Measurements from ENCODE around the gene LRRC70. TPM values are rescaled to one million over a fixed set of nuclear protein-coding genes. Genes with fewer than 3 reads are reported as not detected.

The LRRC70 gene
- total RNA-seq, 5 donors from 2014 or later (not counting 1 experiment from before 2014, with no cell fraction given): 0.43 to 4.5 (median 1.8) TPM

DNA sequence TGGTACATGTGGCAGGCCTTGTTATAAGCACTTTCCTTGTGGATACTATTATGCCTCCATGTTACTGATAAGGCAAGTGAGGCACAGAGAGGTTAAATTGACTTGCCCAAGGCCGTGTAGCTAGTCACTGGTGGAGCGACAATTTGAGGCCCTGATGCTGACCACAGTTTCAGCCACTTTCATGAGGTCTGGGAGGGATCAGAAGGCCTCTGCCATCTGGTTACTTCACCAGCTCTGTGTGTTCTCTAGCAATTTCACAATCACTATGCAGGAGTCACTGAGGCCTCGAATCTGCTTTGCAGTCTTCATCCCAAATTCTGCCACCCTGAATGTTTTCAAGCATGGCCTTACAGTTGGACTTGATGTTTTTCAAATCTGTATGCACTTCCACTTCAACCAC is 9.1 kb downstream of the LRRC70 start:
- no peak overlapping the region for H3K4me3 Mint-ChIP-seq

DNA sequence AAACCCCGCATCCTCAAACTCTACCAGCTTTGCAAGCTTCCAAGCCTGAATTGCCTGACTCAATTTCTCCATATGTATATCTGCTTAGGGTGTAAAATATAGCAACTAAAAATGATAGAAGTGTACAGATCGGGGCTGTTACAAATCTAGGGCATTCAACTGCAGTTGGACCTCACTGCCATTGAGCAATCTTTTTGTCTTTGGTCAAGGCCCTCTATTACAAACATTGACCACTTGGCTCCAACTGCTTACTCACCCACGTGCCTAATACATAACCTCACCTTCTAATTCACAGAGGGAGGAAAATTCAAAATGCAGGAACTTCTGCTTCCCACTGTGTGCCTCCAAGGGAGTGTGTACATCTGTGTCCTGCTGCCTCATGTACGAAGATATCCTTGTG is 10.0 kb downstream of the LRRC70 start:
- Mint-ChIP-seq H3K36me3 (peaks cover 46% of the 10 kb centered on the region), H3K4me1 (peaks cover 14 to 26% (median 18%) of the 10 kb centered on the region in 3 donors), H3K4me3 (no peak overlapping the region), H3K9me3 (no peaks in the 10 kb centered on the region), H3K27me3 (no peaks in the 10 kb centered on the region), H3K27ac (no peak overlapping the region)
- 100% methylated on average over 1 of the region's 4 CpGs for WGBS (ENCODE audit: insufficient coverage)
- ChIA-PET POLR2A (no interaction called here), CTCF (no interaction called here)
- Histone ChIP-seq H3K4me1 (ENCODE audit: control insufficient read depth in 1 of 2, extremely low read depth in 1 of 2, insufficient read depth in 2 of 2, low read length in 2 of 2) (peaks cover 0 to 6% of the 10 kb centered on the region in 2 experiments), H3K4me3 (ENCODE audit: control insufficient read depth in 1 of 2, extremely low read depth in 1 of 2, low read length in 1 of 2) (no peak overlapping the region), H3K27me3 (replicated peaks in 1 of 2; ENCODE audit: control insufficient read depth in 2 of 2, extremely low read depth in 1 of 2, insufficient read depth in 2 of 2, low read length in 1 of 2) (no peaks in the 10 kb centered on the region), H3K36me3 (ENCODE audit: control insufficient read depth in 2 of 2, extremely low read depth in 1 of 2, insufficient read depth in 1 of 2, low read length in 1 of 2) (peaks cover 5 to 8% of the 10 kb centered on the region in 2 donors), H3K9me3 (no peaks in the 10 kb centered on the region), H3K27ac (ENCODE audit: low read length) (no peak overlapping the region)
- no peak for DNase-seq
- ATAC-seq (replicated peaks in 1 of 4): no peak

More for the DNA sequence above, 9.1 kb downstream of the LRRC70 start:
- WGBS (ENCODE audit: insufficient coverage): 89% methylated on average over 3 of the region's 3 CpGs
- Mint-ChIP-seq H3K27me3 (no peaks in the 10 kb centered on the region), H3K36me3 (peaks cover 39% of the 10 kb centered on the region), H3K9me3 (no peaks in the 10 kb centered on the region), H3K4me1 (peaks cover 14 to 21% (median 16%) of the 10 kb centered on the region in 3 donors), H3K27ac (no peak overlapping the region)
- no peak overlapping the region for H3K27ac ChIP-seq (ENCODE audit: low read length)
- no peaks in the 10 kb centered on the region for H3K27me3 ChIP-seq (replicated peaks in 1 of 2; ENCODE audit: control insufficient read depth in 2 of 2, extremely low read depth in 1 of 2, insufficient read depth in 2 of 2, low read length in 1 of 2)
- peaks cover 5 to 8% of the 10 kb centered on the region in 2 donors for H3K36me3 ChIP-seq (ENCODE audit: control insufficient read depth in 2 of 2, extremely low read depth in 1 of 2, insufficient read depth in 1 of 2, low read length in 1 of 2)
- ATAC-seq (replicated peaks in 1 of 4): no peak
- no peaks in the 10 kb centered on the region for H3K9me3 ChIP-seq
- CTCF ChIA-PET: no interaction called here
- POLR2A ChIA-PET: interaction anchor here in 1 of 2 donors (0.7 kb wide), 1 partner anchor 1229 kb away, joined by 3 read pairs; no protein-coding TSS in a partner anchor
- no peak overlapping the region for H3K4me3 ChIP-seq (ENCODE audit: control insufficient read depth in 1 of 2, extremely low read depth in 1 of 2, low read length in 1 of 2)
- peaks cover 0 to 6% of the 10 kb centered on the region in 2 experiments for H3K4me1 ChIP-seq (ENCODE audit: control insufficient read depth in 1 of 2, extremely low read depth in 1 of 2, insufficient read depth in 2 of 2, low read length in 2 of 2)
- no peak for DNase-seq

DNA sequence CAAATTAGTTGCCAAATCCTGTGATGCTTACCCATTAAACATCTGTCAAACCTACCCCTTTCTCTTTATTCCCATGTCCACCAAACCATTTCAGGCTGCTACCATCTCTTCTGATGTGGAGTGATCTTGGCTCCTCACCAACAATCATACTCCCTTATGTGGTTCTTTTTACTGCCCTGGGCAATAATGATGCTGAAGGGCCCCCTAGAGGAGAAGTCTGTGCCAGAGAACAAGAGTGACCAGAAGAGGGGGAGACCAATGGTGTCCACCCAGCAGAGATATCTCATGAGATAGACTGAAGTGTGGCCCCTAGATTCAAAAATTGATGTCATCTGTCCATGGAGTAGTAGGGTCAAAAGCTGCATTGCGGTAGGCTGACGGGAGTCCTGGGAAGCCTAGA is 10.9 kb downstream of the LRRC70 start:
- DNase-seq: no peak
- Histone ChIP-seq H3K27ac (ENCODE audit: low read length) (no peak overlapping the region), H3K27me3 (replicated peaks in 1 of 2; ENCODE audit: control insufficient read depth in 2 of 2, extremely low read depth in 1 of 2, insufficient read depth in 2 of 2, low read length in 1 of 2) (no peaks in the 10 kb centered on the region), H3K4me3 (ENCODE audit: control insufficient read depth in 1 of 2, extremely low read depth in 1 of 2, low read length in 1 of 2) (no peak overlapping the region), H3K9me3 (no peaks in the 10 kb centered on the region), H3K4me1 (ENCODE audit: control insufficient read depth in 1 of 2, extremely low read depth in 1 of 2, insufficient read depth in 2 of 2, low read length in 2 of 2) (peaks cover 0 to 6% of the 10 kb centered on the region in 2 experiments), H3K36me3 (ENCODE audit: control insufficient read depth in 2 of 2, extremely low read depth in 1 of 2, insufficient read depth in 1 of 2, low read length in 1 of 2) (peaks cover 5 to 12% of the 10 kb centered on the region in 2 donors)
- 96% methylated on average over 2 of the region's 2 CpGs for WGBS (ENCODE audit: insufficient coverage)
- Mint-ChIP-seq H3K4me3 (no peak overlapping the region), H3K9me3 (no peaks in the 10 kb centered on the region), H3K36me3 (peaks cover 48% of the 10 kb centered on the region), H3K27ac (no peak overlapping the region), H3K4me1 (peaks cover 14 to 23% (median 15%) of the 10 kb centered on the region in 3 donors), H3K27me3 (no peaks in the 10 kb centered on the region)
- CTCF ChIA-PET: no interaction called here
- POLR2A ChIA-PET: no interaction called here
- no peak for ATAC-seq (replicated peaks in 1 of 4)

DNA sequence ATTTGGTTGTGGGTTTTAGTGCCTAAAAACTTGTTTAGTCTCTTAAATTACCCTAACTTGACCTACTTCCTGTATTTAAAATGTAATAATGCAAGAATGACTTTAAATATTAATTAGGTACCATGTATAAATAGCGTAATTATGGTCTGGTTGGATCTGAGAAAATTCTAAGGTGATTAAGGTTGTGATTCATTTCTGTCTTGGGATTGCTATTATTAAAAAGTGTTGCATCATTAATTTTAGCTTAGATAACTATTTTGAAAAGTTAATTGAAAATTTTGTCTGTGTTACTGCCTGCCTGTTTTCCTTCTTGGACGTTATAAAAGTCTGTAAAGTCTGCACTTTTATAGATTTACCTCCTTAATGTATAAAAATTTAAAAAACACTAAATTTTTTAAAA is 11.8 kb downstream of the LRRC70 start:
- no peaks in the 10 kb centered on the region for H3K9me3 ChIP-seq
- no peaks in the 10 kb centered on the region for H3K9me3 Mint-ChIP-seq
- H3K4me1 Mint-ChIP-seq: peaks cover 6 to 19% (median 9%) of the 10 kb centered on the region in 3 donors
- peaks cover 5 to 13% of the 10 kb centered on the region in 2 donors for H3K36me3 ChIP-seq (ENCODE audit: control insufficient read depth in 2 of 2, extremely low read depth in 1 of 2, insufficient read depth in 1 of 2, low read length in 1 of 2)
- peaks cover 0 to under 1% of the 10 kb centered on the region in 2 experiments for H3K4me1 ChIP-seq (ENCODE audit: control insufficient read depth in 1 of 2, extremely low read depth in 1 of 2, insufficient read depth in 2 of 2, low read length in 2 of 2)
- ATAC-seq (replicated peaks in 1 of 4) (no peak), DNase-seq (no peak)
- peaks cover 56% of the 10 kb centered on the region for H3K36me3 Mint-ChIP-seq
- no peak overlapping the region for H3K27ac Mint-ChIP-seq
- ChIA-PET CTCF (interaction anchor here in 1 of 2 donors (0.6 kb wide), 1 partner anchor 52 kb away, joined by 3 read pairs; no protein-coding TSS in a partner anchor), POLR2A (no interaction called here)
- H3K4me3 ChIP-seq (ENCODE audit: control insufficient read depth in 1 of 2, extremely low read depth in 1 of 2, low read length in 1 of 2): no peak overlapping the region
- WGBS (ENCODE audit: insufficient coverage): no CpG with 5 or more reads among the region's 2 CpGs
- H3K27me3 Mint-ChIP-seq: no peaks in the 10 kb centered on the region
- no peak overlapping the region for H3K27ac ChIP-seq (ENCODE audit: low read length)
- H3K27me3 ChIP-seq (replicated peaks in 1 of 2; ENCODE audit: control insufficient read depth in 2 of 2, extremely low read depth in 1 of 2, insufficient read depth in 2 of 2, low read length in 1 of 2): no peaks in the 10 kb centered on the region
- H3K4me3 Mint-ChIP-seq: no peak overlapping the region

DNA sequence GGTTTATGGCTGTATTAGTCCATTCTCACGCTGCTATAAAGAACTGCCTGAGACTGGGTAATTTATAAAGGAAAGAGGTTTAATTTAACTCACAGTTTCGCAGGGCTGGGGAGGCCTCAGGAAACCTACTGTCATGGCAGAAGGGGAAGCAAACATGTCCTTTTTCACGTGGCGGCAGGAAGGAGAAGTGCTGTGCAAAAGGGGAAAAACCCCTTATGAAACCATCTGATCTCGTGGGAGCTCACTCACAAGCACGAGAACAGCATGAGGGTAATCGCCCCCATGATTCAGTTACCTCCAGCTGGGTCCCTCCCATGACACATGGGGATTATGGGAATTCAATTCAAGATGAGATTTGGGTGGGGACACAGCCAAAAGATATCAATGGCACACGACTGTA is 13.9 kb downstream of the LRRC70 start:
- Histone ChIP-seq H3K27ac (ENCODE audit: low read length) (no peak overlapping the region), H3K4me1 (ENCODE audit: control insufficient read depth in 1 of 2, extremely low read depth in 1 of 2, insufficient read depth in 2 of 2, low read length in 2 of 2) (no peaks in the 10 kb centered on the region), H3K9me3 (no peaks in the 10 kb centered on the region), H3K36me3 (ENCODE audit: control insufficient read depth in 2 of 2, extremely low read depth in 1 of 2, insufficient read depth in 1 of 2, low read length in 1 of 2) (peaks cover 5 to 13% of the 10 kb centered on the region in 2 donors), H3K27me3 (replicated peaks in 1 of 2; ENCODE audit: control insufficient read depth in 2 of 2, extremely low read depth in 1 of 2, insufficient read depth in 2 of 2, low read length in 1 of 2) (no peaks in the 10 kb centered on the region), H3K4me3 (ENCODE audit: control insufficient read depth in 1 of 2, extremely low read depth in 1 of 2, low read length in 1 of 2) (no peak overlapping the region)
- DNase-seq: no peak
- Mint-ChIP-seq H3K4me1 (peaks cover 0 to 19% (median 2%) of the 10 kb centered on the region in 3 donors), H3K27me3 (no peaks in the 10 kb centered on the region), H3K9me3 (no peaks in the 10 kb centered on the region), H3K36me3 (peaks cover 54% of the 10 kb centered on the region), H3K27ac (no peak overlapping the region), H3K4me3 (no peak overlapping the region)
- ChIA-PET POLR2A (no interaction called here), CTCF (interaction anchor here in 1 of 2 donors (0.6 kb wide), 1 partner anchor 208 kb away, joined by 5 read pairs; no protein-coding TSS in a partner anchor)
- ATAC-seq (replicated peaks in 1 of 4): no peak
- 70% methylated on average over 4 of the region's 8 CpGs for WGBS (ENCODE audit: insufficient coverage)

DNA sequence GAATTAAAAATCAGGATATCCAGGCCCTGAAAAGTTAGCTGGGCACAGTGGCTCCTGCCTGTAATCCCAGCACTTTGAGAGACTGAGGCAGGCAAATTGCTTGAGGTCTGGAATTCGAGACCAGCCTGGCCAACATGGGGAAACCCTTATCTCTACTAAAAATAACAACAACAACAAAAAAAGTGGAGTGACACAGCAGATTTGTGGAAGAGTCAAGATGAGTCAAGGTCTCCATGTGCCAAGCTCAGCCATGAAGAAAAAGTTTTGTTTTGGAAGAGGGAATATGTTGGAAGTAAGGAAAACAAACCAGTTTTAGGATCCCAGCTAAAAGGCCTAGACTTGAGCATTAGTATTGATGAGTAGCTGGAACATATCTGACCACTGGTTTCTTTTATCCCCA is 14.7 kb downstream of the LRRC70 start:
- H3K36me3 ChIP-seq (ENCODE audit: control insufficient read depth in 2 of 2, extremely low read depth in 1 of 2, insufficient read depth in 1 of 2, low read length in 1 of 2): peaks cover 5 to 13% of the 10 kb centered on the region in 2 donors
- H3K27me3 ChIP-seq (replicated peaks in 1 of 2; ENCODE audit: control insufficient read depth in 2 of 2, extremely low read depth in 1 of 2, insufficient read depth in 2 of 2, low read length in 1 of 2): no peaks in the 10 kb centered on the region
- no CpG with 5 or more reads among the region's 1 CpG for WGBS (ENCODE audit: insufficient coverage)
- Mint-ChIP-seq H3K4me1 (peaks cover 0 to 21% (median 2%) of the 10 kb centered on the region in 3 donors), H3K27me3 (no peaks in the 10 kb centered on the region), H3K4me3 (no peak overlapping the region), H3K36me3 (peaks cover 54% of the 10 kb centered on the region), H3K27ac (no peak overlapping the region), H3K9me3 (no peaks in the 10 kb centered on the region)
- POLR2A ChIA-PET: no interaction called here
- ATAC-seq (replicated peaks in 1 of 4) (no peak), DNase-seq (no peak)
- H3K27ac ChIP-seq (ENCODE audit: low read length): no peak overlapping the region
- no peaks in the 10 kb centered on the region for H3K4me1 ChIP-seq (ENCODE audit: control insufficient read depth in 1 of 2, extremely low read depth in 1 of 2, insufficient read depth in 2 of 2, low read length in 2 of 2)
- H3K4me3 ChIP-seq (ENCODE audit: control insufficient read depth in 1 of 2, extremely low read depth in 1 of 2, low read length in 1 of 2): no peak overlapping the region
- H3K9me3 ChIP-seq: no peaks in the 10 kb centered on the region
- CTCF ChIA-PET: interaction anchor here in 1 of 2 donors (0.8 kb wide), 1 partner anchor 8 kb away, joined by 3 read pairs; no protein-coding TSS in a partner anchor

Measured in T-cell (primary cell).